Activated CD8-positive, alpha-beta memory T cell treated with anti-CD3 and anti-CD28 coated beads, Interleukin-2, amount 50 U/mL, for 48 hours (primary cell): Measurements from ENCODE around the gene OR5H15.
"Not testable (repeated sequence)": the region's sequence is repeated elsewhere in the genome, so short reads cannot be mapped to it uniquely, and the experiment has no call there.

ENCODE experiments used
- DNase-seq: peaks from one replicate; pipeline ENCODE4 v3.0.0-alpha.2; 2020

OR5H15 gene

GRCh38 chr3:98166396-98166795, at the start of gene OR5H15:
Gene OR5H15 (plus strand): TSS chr3:98166696. CDS start chr3:98168700, 2,004 bp downstream.
- no peak for DNase-seq

GRCh38 chr3:98130421-98130820, 36.1 kb upstream of the OR5H15 start, which contains the start of gene OR5H1:
Gene OR5H1 (plus strand): TSS chr3:98130721. CDS start chr3:98132698, 1,977 bp downstream.
- no peak for DNase-seq

- DNase-seq: no peak
Observed at GRCh38 chr3:98136631-98137030, 29.9 kb upstream of the OR5H15 start.

GRCh38 chr3:98137826-98138557, 28.5 kb upstream of the OR5H15 start:
- not testable (repeated sequence) for DNase-seq

- no peak for DNase-seq
Observed at GRCh38 chr3:98140531-98140930, 26.0 kb upstream of the OR5H15 start.

- DNase-seq: no peak
Observed at GRCh38 chr3:98147179-98147578, 19.3 kb upstream of the OR5H15 start, which contains the start of gene OR5H14. Gene OR5H14 (plus strand): TSS chr3:98147479. CDS start chr3:98149386, 1,907 bp downstream.

GRCh38 chr3:98148751-98149150, 17.7 kb upstream of the OR5H15 start:
- DNase-seq: no peak

GRCh38 chr3:98149456-98149855, 17.0 kb upstream of the OR5H15 start:
- not testable (repeated sequence) for DNase-seq

- DNase-seq: no peak
Observed at GRCh38 chr3:98151241-98151640, 15.3 kb upstream of the OR5H15 start.

- no peak for DNase-seq
Observed at GRCh38 chr3:98171071-98171470, 4.6 kb downstream of the OR5H15 start.

- DNase-seq: no peak
Observed at GRCh38 chr3:98172621-98173020, 6.1 kb downstream of the OR5H15 start.

GRCh38 chr3:98180319-98180890, 13.9 kb downstream of the OR5H15 start:
- no peak for DNase-seq

GRCh38 chr3:98182196-98182595, 15.7 kb downstream of the OR5H15 start:
- no peak for DNase-seq

- DNase-seq: no peak
Observed at GRCh38 chr3:98185180-98185579, 18.7 kb downstream of the OR5H15 start.

GRCh38 chr3:98188545-98188944, 22.0 kb downstream of the OR5H15 start:
- no peak for DNase-seq

- not testable (repeated sequence) for DNase-seq
Observed at GRCh38 chr3:98190911-98191310, 24.4 kb downstream of the OR5H15 start.

- not testable (repeated sequence) for DNase-seq
Observed at GRCh38 chr3:98196293-98196692, 29.8 kb downstream of the OR5H15 start.

GRCh38 chr3:98199020-98199419, 32.5 kb downstream of the OR5H15 start:
- no peak for DNase-seq

- DNase-seq: no peak
Observed at GRCh38 chr3:98209244-98209643, 42.7 kb downstream of the OR5H15 start.

GRCh38 chr3:98213276-98213675, 46.8 kb downstream of the OR5H15 start:
- DNase-seq: no peak

- DNase-seq: no peak
Observed at GRCh38 chr3:98215051-98215450, 48.6 kb downstream of the OR5H15 start.
